ENCODE data around the gene GRIP1.

GRIP1 gene

GRCh38 chr12:66644151-66644550 is 34.7 kb downstream of the GRIP1 start:
- no peak for DNase-seq

GRCh38 chr12:66640691-66641460 is 38.0 kb downstream of the GRIP1 start:
- DNase-seq = no peak

GRCh38 chr12:66638666-66639065 is 40.2 kb downstream of the GRIP1 start:
- DNase-seq = no peak

GRCh38 chr12:66637699-66638301 is 41.1 kb downstream of the GRIP1 start:
- no peak for DNase-seq

- peak; percentile 28 for DNase-seq
These were observed 42.1 kb downstream of the GRIP1 start for GRCh38 chr12:66636771-66637170.

GRCh38 chr12:66633676-66634075 is 45.2 kb downstream of the GRIP1 start:
- DNase-seq = peak; percentile 17

- DNase-seq = peak; percentile 79
These were observed 49.6 kb downstream of the GRIP1 start for GRCh38 chr12:66629138-66629870.

- no peak for DNase-seq
These were observed 50.9 kb downstream of the GRIP1 start for GRCh38 chr12:66627988-66628317.

- DNase-seq = no peak
These were observed 51.4 kb downstream of the GRIP1 start for GRCh38 chr12:66627270-66627987.

GRCh38 chr12:66624806-66625205 is 54.1 kb downstream of the GRIP1 start:
- DNase-seq = no peak

- DNase-seq = peak; percentile 59
These were observed 55.4 kb downstream of the GRIP1 start for GRCh38 chr12:66623455-66623854.

GRCh38 chr12:66620688-66621087 is 58.2 kb downstream of the GRIP1 start:
- DNase-seq = no peak

GRCh38 chr12:66620026-66620425 is 58.9 kb downstream of the GRIP1 start:
- DNase-seq = no peak

- no peak for DNase-seq
These were observed 60.9 kb downstream of the GRIP1 start for GRCh38 chr12:66617991-66618390.

GRCh38 chr12:66612090-66612775 is 66.6 kb downstream of the GRIP1 start:
- DNase-seq = peak; percentile 69

GRCh38 chr12:66607147-66607546 is 71.7 kb downstream of the GRIP1 start:
- DNase-seq = no peak

- no peak for DNase-seq
These were observed 73.6 kb downstream of the GRIP1 start for GRCh38 chr12:66605293-66605692.

- DNase-seq = no peak
These were observed 74.8 kb downstream of the GRIP1 start for GRCh38 chr12:66603981-66604479.

- DNase-seq = peak; percentile 64
These were observed 75.4 kb downstream of the GRIP1 start for GRCh38 chr12:66603461-66603860.

GRCh38 chr12:66602483-66603143 is 76.3 kb downstream of the GRIP1 start:
- peak; percentile 22 for DNase-seq

- no peak for DNase-seq
These were observed 78.0 kb downstream of the GRIP1 start for GRCh38 chr12:66600903-66601302.

GRCh38 chr12:66599816-66600215 is 79.1 kb downstream of the GRIP1 start:
- no peak for DNase-seq
